ACC112 (cell line): Measurements from ENCODE around the gene ESRRA.
"Not testable (repeated sequence)": the region's sequence is repeated elsewhere in the genome, so short reads cannot be mapped to it uniquely, and the experiment has no call there.

Experiments
- H2AFZ ChIP-seq: fragments of 200-600 bp; sonication (generic); one replicate; pipeline ENCODE4 v1.6.0; 2017; ENCODE audit warnings: antibody characterized with exemption, low read length; ENCODE audit not compliant: unreplicated experiment
- H3K27ac ChIP-seq: fragments of 200-600 bp; sonication (generic); 2 replicates; pipeline ENCODE4 v1.5.1; 2014; ENCODE audit warnings: low read depth, mild to moderate bottlenecking, antibody characterized with exemption, low read length, moderate library complexity
- H3K27me3 ChIP-seq: fragments of 200-600 bp; sonication (generic); 2 replicates; pipeline ENCODE4 v1.6.1; 2014; ENCODE audit warnings: mild to moderate bottlenecking, antibody characterized with exemption, low read length, moderate library complexity, mixed read lengths; ENCODE audit not compliant: insufficient read depth
- H3K36me3 ChIP-seq: fragments of 200-600 bp; sonication (generic); 2 replicates; pipeline ENCODE4 v1.6.1; 2016; ENCODE audit warnings: mild to moderate bottlenecking, antibody characterized with exemption, low read length, moderate library complexity, mixed read lengths; ENCODE audit not compliant: insufficient read depth
- H3K4me1 ChIP-seq: fragments of 200-600 bp; sonication (generic); one replicate; pipeline ENCODE4 v1.6.1; 2016; ENCODE audit warnings: low read length, mixed read lengths; ENCODE audit not compliant: insufficient read depth, unreplicated experiment, control insufficient read depth
- H3K4me3 ChIP-seq: fragments of 200-600 bp; sonication (generic); 2 replicates; pipeline ENCODE4 v1.5.1; 2014; ENCODE audit warnings: mild to moderate bottlenecking, low read depth, low read length
- H3K79me2 ChIP-seq: fragments of 200-600 bp; sonication (generic); one replicate; pipeline ENCODE4 v1.6.0; 2016; ENCODE audit warnings: low read length; ENCODE audit not compliant: control insufficient read depth, unreplicated experiment, insufficient read depth

ESRRA gene

GRCh38 chr11:64305691-64306562 lies 603 bp downstream of the ESRRA start:
- Histone ChIP-seq H2AFZ (peak overlapping the region; percentile 48), H3K4me1 (peaks cover 14% of the 10 kb centered on the region), H3K36me3 (no peaks in the 10 kb centered on the region), H3K27ac (no peak overlapping the region), H3K27me3 (no peaks in the 10 kb centered on the region), H3K79me2 (peaks cover 10% of the 10 kb centered on the region), H3K4me3 (peak overlapping the region; percentile 94)

- Histone ChIP-seq H2AFZ (peak overlapping the region; percentile 48), H3K27me3 (no peaks in the 10 kb centered on the region), H3K4me1 (peaks cover 14% of the 10 kb centered on the region), H3K36me3 (no peaks in the 10 kb centered on the region), H3K79me2 (peaks cover 10% of the 10 kb centered on the region), H3K4me3 (peak overlapping the region; percentile 94), H3K27ac (no peak overlapping the region)
Measured at GRCh38 chr11:64306563-64306875, 1.2 kb downstream of the ESRRA start.

- Histone ChIP-seq H3K36me3 (no peaks in the 10 kb centered on the region), H3K27ac (no peak overlapping the region), H3K4me3 (peak overlapping the region; percentile 94), H2AFZ (no peak overlapping the region), H3K4me1 (peaks cover 14% of the 10 kb centered on the region), H3K79me2 (peaks cover 10% of the 10 kb centered on the region), H3K27me3 (no peaks in the 10 kb centered on the region)
Measured at GRCh38 chr11:64306876-64307622, 1.7 kb downstream of the ESRRA start.

- Histone ChIP-seq H3K4me1 (peaks cover 14% of the 10 kb centered on the region), H3K79me2 (peaks cover 10% of the 10 kb centered on the region)
- not testable (repeated sequence) for H3K27ac ChIP-seq, H3K36me3 ChIP-seq, H3K4me3 ChIP-seq, H2AFZ ChIP-seq, H3K27me3 ChIP-seq
Measured at GRCh38 chr11:64307795-64308194, 2.5 kb downstream of the ESRRA start.

- H3K36me3 ChIP-seq, result no peaks in the 10 kb centered on the region
- H2AFZ ChIP-seq, result no peak overlapping the region
- H3K27ac ChIP-seq, result no peak overlapping the region
- peaks cover 4% of the 10 kb centered on the region for H3K4me1 ChIP-seq
- peaks cover 6% of the 10 kb centered on the region for H3K79me2 ChIP-seq
- H3K27me3 ChIP-seq, result no peaks in the 10 kb centered on the region
- H3K4me3 ChIP-seq, result no peak overlapping the region
Measured at GRCh38 chr11:64312947-64313346, 7.6 kb downstream of the ESRRA start.

- Histone ChIP-seq H3K4me1 (peaks cover 4% of the 10 kb centered on the region), H3K36me3 (no peaks in the 10 kb centered on the region), H3K27ac (no peak overlapping the region), H3K27me3 (no peaks in the 10 kb centered on the region), H3K79me2 (peaks cover 6% of the 10 kb centered on the region), H3K4me3 (no peak overlapping the region), H2AFZ (no peak overlapping the region)
Measured at GRCh38 chr11:64313491-64314145, 8.3 kb downstream of the ESRRA start.

- H3K27ac ChIP-seq, result no peak overlapping the region
- H3K4me3 ChIP-seq, result no peak overlapping the region
- no peaks in the 10 kb centered on the region for H3K36me3 ChIP-seq
- H3K4me1 ChIP-seq, result peaks cover 8% of the 10 kb centered on the region
- no peak overlapping the region for H2AFZ ChIP-seq
- no peaks in the 10 kb centered on the region for H3K27me3 ChIP-seq
- H3K79me2 ChIP-seq, result peaks cover 11% of the 10 kb centered on the region
Measured at GRCh38 chr11:64314146-64314804, 9.0 kb downstream of the ESRRA start.

- no peak overlapping the region for H3K4me3 ChIP-seq
- H3K79me2 ChIP-seq, result peaks cover 18% of the 10 kb centered on the region
- H2AFZ ChIP-seq, result no peak overlapping the region
- H3K27me3 ChIP-seq, result no peaks in the 10 kb centered on the region
- no peaks in the 10 kb centered on the region for H3K36me3 ChIP-seq
- H3K4me1 ChIP-seq, result peaks cover 15% of the 10 kb centered on the region
- H3K27ac ChIP-seq, result no peak overlapping the region
Measured at GRCh38 chr11:64314805-64315561, 9.7 kb downstream of the ESRRA start.

GRCh38 chr11:64315667-64316526 lies 10.6 kb downstream of the ESRRA start:
- H3K4me1 ChIP-seq, result peaks cover 15% of the 10 kb centered on the region
- not testable (repeated sequence) for H3K27ac ChIP-seq, H3K36me3 ChIP-seq, H2AFZ ChIP-seq, H3K27me3 ChIP-seq
- peak overlapping the region; percentile 93 for H3K4me3 ChIP-seq
- peaks cover 18% of the 10 kb centered on the region for H3K79me2 ChIP-seq
